ENCODE data around the gene SNX14. TPM values are rescaled to one million over a fixed set of nuclear protein-coding genes. Genes with fewer than 3 reads are reported as not detected.

SNX14 gene
- total and polyA plus RNA-seq, 12 donors, result 21.3 to 52.5 (median 28.5) TPM

DNA sequence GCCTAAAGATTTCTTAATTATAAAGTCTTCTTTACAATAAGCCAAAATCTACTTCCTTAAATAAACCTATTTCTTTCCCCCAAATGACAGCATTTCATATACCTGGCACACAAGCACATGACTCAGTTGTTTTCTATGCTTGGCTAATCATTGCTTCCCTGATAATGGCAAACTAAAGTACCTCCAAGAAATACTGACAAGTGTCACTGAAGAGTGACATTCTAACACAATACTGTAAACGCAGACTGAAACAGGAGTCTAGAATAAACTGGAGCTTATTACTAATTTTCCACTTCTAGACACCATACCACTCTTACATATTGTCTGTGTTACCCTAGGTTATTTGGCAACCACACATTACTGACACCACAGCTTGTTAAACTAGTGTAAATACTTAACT is 34.7 kb upstream of the SNX14 start:
- no peaks in the 10 kb centered on the region for H3K9me3 ChIP-seq
- no peak for DNase-seq
- peak in 3 of 8 donors; percentile 14 to 64 (median 42) for ATAC-seq
- intact Hi-C loops (cut with DNase I), result no loop called here
- TF ChIP-seq, protein P1, sequence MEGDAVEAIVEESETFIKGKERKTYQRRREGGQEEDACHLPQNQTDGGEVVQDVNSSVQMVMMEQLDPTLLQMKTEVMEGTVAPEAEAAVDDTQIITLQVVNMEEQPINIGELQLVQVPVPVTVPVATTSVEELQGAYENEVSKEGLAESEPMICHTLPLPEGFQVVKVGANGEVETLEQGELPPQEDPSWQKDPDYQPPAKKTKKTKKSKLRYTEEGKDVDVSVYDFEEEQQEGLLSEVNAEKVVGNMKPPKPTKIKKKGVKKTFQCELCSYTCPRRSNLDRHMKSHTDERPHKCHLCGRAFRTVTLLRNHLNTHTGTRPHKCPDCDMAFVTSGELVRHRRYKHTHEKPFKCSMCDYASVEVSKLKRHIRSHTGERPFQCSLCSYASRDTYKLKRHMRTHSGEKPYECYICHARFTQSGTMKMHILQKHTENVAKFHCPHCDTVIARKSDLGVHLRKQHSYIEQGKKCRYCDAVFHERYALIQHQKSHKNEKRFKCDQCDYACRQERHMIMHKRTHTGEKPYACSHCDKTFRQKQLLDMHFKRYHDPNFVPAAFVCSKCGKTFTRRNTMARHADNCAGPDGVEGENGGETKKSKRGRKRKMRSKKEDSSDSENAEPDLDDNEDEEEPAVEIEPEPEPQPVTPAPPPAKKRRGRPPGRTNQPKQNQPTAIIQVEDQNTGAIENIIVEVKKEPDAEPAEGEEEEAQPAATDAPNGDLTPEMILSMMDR (IDR thresholded peaks at IDR 0.05), result no peak
- peaks cover 0 to 55% (median 26%) of the 10 kb centered on the region in 9 donors for H3K4me1 ChIP-seq
- peak overlapping the region in 1 of 10 donors; percentile 13 for H3K27ac ChIP-seq
- no peak overlapping the region for H3K4me3 ChIP-seq
- H3K27me3 ChIP-seq, result no peaks in the 10 kb centered on the region
- peaks cover 0 to 99% (median 31%) of the 10 kb centered on the region in 9 donors for H3K36me3 ChIP-seq
- WGBS, 2 donors, result 44 to 65% methylated on average over 1 of the region's 1 CpG

DNA sequence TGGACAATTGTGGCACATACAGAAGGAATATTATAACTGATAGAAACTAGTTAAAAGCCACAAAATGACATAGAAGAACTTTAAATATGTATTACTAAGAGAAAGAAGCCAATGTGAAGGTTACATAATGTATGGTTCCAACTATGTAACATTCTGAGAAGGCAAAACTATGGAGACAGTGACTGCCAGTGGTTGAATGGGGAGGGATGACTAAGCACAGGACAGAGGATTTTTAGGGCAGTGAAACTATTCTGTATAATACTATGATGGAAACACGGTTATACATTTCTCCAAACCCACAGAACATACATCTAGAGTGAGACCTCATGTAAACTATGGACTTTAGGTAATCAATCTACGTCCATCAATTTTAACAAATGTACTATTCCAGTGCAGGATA is 26.6 kb upstream of the SNX14 start:
- Histone ChIP-seq H3K36me3 (peaks cover 0 to 100% (median 70%) of the 10 kb centered on the region in 9 donors), H3K4me3 (no peak overlapping the region), H3K27me3 (no peaks in the 10 kb centered on the region), H3K27ac (no peak overlapping the region), H3K4me1 (peaks cover 0 to 5% (median 0%) of the 10 kb centered on the region in 9 donors), H3K9me3 (no peaks in the 10 kb centered on the region)
- intact Hi-C loops (cut with DNase I), result no loop called here
- no peak for ATAC-seq
- TF ChIP-seq, protein P1 (IDR thresholded peaks at IDR 0.05), result no peak
- whole genome bisulfite sequencing, 2 donors, result 93 to 95% methylated on average over 2 of the region's 2 CpGs
- no peak for DNase-seq

DNA sequence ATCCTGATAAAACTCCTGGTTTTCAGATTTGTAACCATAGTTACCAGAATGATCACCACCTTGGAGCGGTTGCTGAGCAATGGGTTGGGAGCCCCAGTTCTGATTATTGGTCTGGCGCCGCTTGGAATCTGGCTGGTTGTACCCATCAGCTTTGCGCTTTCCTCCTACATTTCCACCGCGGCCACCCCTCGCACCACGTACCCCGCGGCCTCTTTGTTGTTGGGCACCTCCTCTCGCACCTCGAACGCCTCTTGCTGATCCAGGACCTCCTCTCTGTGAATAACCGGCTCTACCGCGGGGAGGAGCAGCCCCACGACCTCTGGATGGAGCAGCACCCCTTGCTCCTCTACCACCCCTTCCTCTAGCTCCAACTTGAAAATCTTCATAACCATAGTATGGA is 21.1 kb upstream of the SNX14 start:
- TF ChIP-seq, protein P1 (IDR thresholded peaks at IDR 0.05), result no peak
- Histone ChIP-seq H3K27me3 (no peaks in the 10 kb centered on the region), H3K9me3 (no peaks in the 10 kb centered on the region), H3K4me3 (no peak overlapping the region), H3K27ac (no peak overlapping the region), H3K36me3 (peaks cover 0 to 100% (median 81%) of the 10 kb centered on the region in 9 donors), H3K4me1 (no peaks in the 10 kb centered on the region)
- DNase-seq (no peak), ATAC-seq (peak in 1 of 8 donors; percentile 26)
- intact Hi-C loops (cut with DNase I), result no loop called here
- WGBS, 2 donors, result 97 to 98% methylated on average over 17 of the region's 17 CpGs

DNA sequence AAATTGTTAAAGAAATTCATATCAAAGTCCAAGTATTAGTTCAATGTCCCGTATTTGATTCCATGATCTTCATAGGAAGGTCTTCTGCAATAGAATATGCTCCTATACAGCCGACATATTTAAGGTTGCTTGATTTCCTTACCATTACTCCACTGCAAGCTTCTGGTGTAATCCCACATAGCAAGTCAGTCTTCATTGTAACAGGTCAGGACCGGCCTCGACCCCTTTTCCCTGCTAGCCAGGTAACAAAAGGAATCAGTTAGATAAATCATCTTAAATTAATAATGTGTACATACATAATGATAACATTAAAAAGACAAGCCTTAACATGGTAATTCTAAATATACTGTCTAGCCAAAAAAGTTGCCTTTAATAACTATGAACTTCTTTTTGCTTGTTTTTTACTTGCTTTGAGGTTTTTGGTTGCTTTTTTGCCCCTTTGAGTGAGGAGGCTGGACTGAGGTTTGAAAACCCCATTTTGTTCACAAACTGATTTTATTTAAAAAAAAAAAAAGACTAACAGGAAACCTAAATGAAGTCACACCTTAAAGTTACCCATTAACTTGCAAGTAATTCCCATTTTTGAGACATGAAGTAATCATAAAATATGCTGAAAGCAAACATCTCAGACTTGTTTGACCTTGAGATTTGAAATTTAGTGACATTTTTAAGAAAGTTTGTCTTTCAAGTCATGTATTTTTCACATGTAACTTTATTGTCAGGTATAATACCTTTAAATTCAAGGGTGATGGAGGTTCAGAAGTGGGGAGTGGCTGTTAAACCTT is 19.2 kb upstream of the SNX14 start:
- ATAC-seq (no peak), DNase-seq (no peak)
- Histone ChIP-seq H3K4me3 (no peak overlapping the region), H3K9me3 (no peaks in the 10 kb centered on the region), H3K4me1 (no peaks in the 10 kb centered on the region), H3K27me3 (no peaks in the 10 kb centered on the region), H3K27ac (no peak overlapping the region), H3K36me3 (peaks cover 0 to 100% (median 63%) of the 10 kb centered on the region in 9 donors)
- TF ChIP-seq, protein P1 (IDR thresholded peaks at IDR 0.05), result no peak
- WGBS, 2 donors, result 97% methylated on average over 4 of the region's 4 CpGs
- intact Hi-C loops (cut with DNase I), result no loop called here

Measured in heart right ventricle (tissue), 16 donors.